HFF-Myc (cell line): ENCODE measurements around the gene CCL2.

Experiments
- DNase-seq: peaks from one replicate; pipeline ENCODE4 v3.0.0-alpha.2; 2011; ENCODE audit warnings: low read depth; ENCODE audit errors: extremely low read depth
- H3K4me3 ChIP-seq: replicated peaks from 2 replicates; pipeline ENCODE4 v1.5.1; 2011; ENCODE audit warnings: low read depth, mild to moderate bottlenecking, control low read depth, low read length
- TF ChIP-seq, protein P1 (sequence below): IDR thresholded peaks from 2 replicates; pipeline ENCODE4 v1.5.1; 2012; ENCODE audit warnings: mild to moderate bottlenecking, low read depth, low read length, control low read depth; ENCODE audit errors: missing control alignments

The CCL2 gene

DNA sequence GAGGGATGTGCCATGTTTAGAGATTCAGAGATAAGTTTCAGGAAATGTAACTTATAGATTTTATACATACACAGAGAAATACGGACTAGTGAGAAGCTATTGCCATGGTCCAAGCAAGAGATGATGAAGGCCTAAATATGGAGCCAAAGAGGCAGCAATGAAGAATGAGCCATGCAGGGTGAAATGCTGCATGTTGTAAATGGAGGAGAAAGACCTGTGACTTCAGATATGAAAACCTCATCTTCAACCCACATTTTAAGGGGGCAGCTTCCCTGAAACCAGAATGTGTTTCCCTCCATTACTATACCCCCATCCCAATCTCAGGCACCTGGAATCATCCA, 2.9 kb downstream of the CCL2 start:
- no peak overlapping the region for H3K4me3 ChIP-seq
- TF ChIP-seq, protein P1, sequence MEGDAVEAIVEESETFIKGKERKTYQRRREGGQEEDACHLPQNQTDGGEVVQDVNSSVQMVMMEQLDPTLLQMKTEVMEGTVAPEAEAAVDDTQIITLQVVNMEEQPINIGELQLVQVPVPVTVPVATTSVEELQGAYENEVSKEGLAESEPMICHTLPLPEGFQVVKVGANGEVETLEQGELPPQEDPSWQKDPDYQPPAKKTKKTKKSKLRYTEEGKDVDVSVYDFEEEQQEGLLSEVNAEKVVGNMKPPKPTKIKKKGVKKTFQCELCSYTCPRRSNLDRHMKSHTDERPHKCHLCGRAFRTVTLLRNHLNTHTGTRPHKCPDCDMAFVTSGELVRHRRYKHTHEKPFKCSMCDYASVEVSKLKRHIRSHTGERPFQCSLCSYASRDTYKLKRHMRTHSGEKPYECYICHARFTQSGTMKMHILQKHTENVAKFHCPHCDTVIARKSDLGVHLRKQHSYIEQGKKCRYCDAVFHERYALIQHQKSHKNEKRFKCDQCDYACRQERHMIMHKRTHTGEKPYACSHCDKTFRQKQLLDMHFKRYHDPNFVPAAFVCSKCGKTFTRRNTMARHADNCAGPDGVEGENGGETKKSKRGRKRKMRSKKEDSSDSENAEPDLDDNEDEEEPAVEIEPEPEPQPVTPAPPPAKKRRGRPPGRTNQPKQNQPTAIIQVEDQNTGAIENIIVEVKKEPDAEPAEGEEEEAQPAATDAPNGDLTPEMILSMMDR: no peak
- no peak for DNase-seq

DNA sequence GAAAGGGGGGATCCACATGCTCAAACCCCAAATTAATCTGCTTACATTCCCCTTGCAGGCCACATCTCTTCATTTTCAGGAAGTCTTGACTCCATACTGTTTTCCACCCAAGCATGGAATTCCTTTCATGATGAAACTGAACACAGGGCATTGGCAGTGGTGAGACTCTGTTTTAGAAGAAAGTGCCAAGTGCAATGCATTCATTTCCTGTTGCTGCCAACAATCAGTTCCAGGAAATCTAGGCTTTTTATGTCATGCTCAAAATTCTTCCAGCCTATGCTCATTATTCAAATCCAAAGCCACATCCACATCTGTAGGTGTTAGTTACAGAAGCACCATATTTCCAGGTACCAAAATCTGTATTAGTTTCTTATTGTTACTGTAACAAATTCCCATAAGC, 4.1 kb downstream of the CCL2 start:
- no peak overlapping the region for H3K4me3 ChIP-seq
- DNase-seq: no peak
- TF ChIP-seq, protein P1: no peak

DNA sequence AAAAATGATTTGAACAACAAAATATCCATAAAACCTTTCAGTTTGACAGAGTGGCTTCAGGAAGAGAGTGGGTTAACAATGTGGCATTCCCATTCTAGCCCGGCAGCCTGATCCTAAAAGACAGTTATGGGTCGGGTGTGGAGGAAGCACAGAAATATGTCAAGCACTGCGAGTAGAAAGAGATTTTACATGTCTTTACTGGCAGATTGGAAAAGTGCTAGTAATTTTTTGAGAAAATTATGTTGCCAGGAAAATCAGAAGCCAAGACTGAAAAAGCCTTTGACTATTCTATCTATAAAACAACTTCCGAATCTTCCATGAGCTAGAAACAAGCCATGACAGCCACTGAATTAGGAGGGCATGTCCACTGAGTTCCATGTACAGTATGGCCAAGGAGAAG, 5.8 kb downstream of the CCL2 start:
- DNase-seq: no peak
- H3K4me3 ChIP-seq: no peak overlapping the region
- TF ChIP-seq, protein P1: no peak

DNA sequence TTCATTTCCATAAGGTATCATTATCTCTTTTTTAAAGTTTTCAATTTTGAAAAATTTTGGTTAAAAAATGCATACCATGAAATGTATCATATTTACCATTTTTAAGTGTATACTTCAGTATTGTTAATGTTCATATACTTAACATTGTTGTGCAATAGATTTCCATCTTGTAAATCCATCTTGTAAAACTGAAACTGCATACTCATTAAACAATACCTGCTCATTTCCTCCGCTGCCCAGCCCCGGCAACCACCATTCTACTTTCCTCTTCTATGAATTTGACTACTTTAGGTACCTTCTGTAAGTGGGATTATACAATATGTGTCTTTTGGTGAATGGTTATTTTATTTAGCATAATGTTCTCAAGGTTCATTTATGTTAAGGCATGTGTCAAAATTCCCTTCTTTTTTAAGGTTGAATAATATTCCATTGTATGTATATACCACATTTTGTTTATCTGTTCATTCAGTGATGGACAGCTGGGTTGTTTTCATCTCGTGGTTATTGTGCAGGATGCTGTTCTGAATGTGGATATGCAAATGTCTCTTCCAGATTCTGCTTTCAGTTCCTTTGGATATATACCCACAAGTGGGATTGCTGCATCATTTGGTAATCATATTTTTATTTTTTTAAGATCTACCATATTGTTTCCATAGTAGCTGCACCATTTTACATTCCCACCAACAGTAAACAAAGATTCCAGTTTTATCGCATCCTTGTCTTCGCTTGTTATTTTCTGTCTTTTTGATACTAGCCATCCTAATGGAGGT, 6.7 kb downstream of the CCL2 start:
- no peak overlapping the region for H3K4me3 ChIP-seq
- no peak for DNase-seq
- TF ChIP-seq, protein P1: no peak

DNA sequence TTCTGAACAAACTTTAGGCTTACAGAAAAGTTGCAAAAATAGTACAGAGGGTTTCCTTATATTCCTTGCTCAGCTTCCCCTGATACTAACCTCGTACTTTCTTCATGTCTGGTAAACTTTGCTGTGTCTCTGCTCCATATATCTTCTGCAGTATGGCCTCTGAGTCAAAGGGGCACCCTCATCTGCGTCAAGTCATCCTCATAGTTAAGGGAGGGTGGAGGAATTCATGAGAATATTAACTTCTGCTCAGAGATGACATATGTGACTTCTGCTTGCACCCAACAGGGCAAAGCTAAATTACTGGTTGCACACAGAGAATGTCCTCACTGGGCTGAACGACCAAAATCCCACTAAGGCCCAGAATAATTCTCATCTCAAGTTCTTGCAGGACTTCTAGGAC, 10.6 kb downstream of the CCL2 start:
- H3K4me3 ChIP-seq: no peak overlapping the region
- TF ChIP-seq, protein P1: no peak
- no peak for DNase-seq

DNA sequence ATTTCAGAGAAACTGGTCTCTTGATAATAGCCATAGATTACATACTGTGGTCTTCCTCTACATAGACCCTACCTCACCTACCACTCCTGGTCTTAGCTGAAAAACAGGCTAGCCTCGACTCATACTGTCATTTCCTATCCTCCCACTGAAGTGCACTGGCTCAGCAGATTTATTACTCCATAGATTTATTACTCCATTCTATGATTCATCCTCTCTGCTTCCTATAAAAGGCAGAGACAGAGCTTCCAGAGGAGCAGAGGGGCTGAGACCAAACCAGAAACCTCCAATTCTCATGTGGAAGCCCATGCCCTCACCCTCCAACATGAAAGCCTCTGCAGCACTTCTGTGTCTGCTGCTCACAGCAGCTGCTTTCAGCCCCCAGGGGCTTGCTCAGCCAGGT, 14.9 kb downstream of the CCL2 start, which contains the start of gene CCL7:
Gene CCL7 (plus strand): TSS at position 253 of the 400 bp plus-strand sequence. CDS start 70 bp downstream, at position 323.
- no peak within 1 kb of the TSS for H3K4me3 ChIP-seq
- TF ChIP-seq, protein P1: no peak
- no peak for DNase-seq

DNA sequence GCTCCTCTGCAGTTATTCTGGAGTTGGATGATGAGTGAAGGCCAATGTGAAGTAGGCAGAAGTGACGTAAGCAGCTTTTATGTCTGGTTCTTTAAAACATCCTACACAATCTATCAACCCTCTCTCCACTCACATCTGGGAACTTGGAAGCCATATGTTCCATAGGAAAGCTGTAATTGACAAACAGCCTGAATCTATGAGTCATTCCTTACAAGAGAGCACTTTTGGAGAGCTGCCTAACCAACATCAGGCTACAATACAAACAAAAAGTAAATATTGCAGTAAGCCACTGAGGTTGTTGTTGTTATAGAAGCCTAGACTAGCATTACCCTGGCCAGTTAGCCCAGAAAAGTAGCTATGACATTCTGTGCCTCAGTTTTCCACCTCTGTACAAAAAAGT, 20.8 kb downstream of the CCL2 start:
- TF ChIP-seq, protein P1: no peak
- no peak overlapping the region for H3K4me3 ChIP-seq
- peak; percentile 99 for DNase-seq
